PC-3 (cell line): ENCODE results near the gene DLK1.

Source experiments
- EZH2 ChIP-seq: fragments of 300-600 bp; sonication (generic); IDR thresholded peaks from one replicate; pipeline ENCODE4 v1.6.1; 2017; ENCODE audit warnings: antibody characterized with exemption, mild to moderate bottlenecking, low read length; ENCODE audit not compliant: unreplicated experiment
- EZH2phosphoT487 ChIP-seq: fragments of 300-600 bp; sonication (generic); IDR thresholded peaks from 2 replicates; pipeline ENCODE4 v1.6.1; 2018; ENCODE audit warnings: mild to moderate bottlenecking, antibody characterized with exemption, low read length, borderline replicate concordance
- TF ChIP-seq, protein P1 (sequence below): fragments of 300-600 bp; sonication (generic); conservative IDR thresholded peaks from 2 replicates; pipeline ENCODE4 v1.5.1; 2017; ENCODE audit warnings: antibody characterized with exemption, low read depth, mild to moderate bottlenecking, low read length

DNA sequence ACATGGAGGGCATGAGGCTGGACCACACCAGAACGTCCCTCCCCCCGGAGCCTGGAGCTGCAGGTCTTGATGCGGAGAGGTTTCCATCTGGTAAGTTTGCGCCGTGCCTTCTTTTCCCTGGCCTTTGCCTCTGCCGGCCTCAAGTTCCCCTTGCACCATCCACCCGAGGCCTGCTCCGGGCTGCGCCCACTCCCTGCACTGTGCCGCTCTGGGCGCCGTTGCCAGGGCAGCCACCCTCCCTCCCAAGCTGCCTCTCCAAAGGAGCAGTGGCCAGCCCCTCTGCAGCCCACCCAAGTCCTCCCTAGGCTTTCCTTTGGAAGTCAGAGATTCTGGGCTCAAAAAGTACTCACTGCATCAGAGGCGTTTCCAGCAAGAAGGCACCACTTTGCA lies 53.0 kb downstream of the DLK1 start:
- TF ChIP-seq, protein P1, sequence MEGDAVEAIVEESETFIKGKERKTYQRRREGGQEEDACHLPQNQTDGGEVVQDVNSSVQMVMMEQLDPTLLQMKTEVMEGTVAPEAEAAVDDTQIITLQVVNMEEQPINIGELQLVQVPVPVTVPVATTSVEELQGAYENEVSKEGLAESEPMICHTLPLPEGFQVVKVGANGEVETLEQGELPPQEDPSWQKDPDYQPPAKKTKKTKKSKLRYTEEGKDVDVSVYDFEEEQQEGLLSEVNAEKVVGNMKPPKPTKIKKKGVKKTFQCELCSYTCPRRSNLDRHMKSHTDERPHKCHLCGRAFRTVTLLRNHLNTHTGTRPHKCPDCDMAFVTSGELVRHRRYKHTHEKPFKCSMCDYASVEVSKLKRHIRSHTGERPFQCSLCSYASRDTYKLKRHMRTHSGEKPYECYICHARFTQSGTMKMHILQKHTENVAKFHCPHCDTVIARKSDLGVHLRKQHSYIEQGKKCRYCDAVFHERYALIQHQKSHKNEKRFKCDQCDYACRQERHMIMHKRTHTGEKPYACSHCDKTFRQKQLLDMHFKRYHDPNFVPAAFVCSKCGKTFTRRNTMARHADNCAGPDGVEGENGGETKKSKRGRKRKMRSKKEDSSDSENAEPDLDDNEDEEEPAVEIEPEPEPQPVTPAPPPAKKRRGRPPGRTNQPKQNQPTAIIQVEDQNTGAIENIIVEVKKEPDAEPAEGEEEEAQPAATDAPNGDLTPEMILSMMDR = no peak
- TF ChIP-seq EZH2 (no peak), EZH2phosphoT487 (no peak)
